GM13977 (cell line): Measurements from ENCODE around the gene TXNDC5.
"Not testable (repeated sequence)": the region's sequence is repeated elsewhere in the genome, so short reads cannot be mapped to it uniquely, and the experiment has no call there.

Experiments used
- DNase-seq: peaks from one replicate; pipeline ENCODE4 v3.0.0; 2012; ENCODE audit warnings: low spot score
- CTCF ChIP-seq: IDR thresholded peaks from 2 replicates; pipeline ENCODE4 v1.5.1; 2012; ENCODE audit warnings: mild to moderate bottlenecking, control low read depth; ENCODE audit not compliant: insufficient read depth; ENCODE audit errors: extremely low read depth, missing control alignments
- in situ Hi-C: fragments of 300-500 bp; cut with MboI; formaldehyde crosslinking; loops from one replicate; pipeline ENCODE4 v1.12.0; 2022; ENCODE audit warnings: low sequenced_read_pairs, low pct_unique_long_range_greater_than_20kb, mixed read lengths, inconsistent platforms; ENCODE audit not compliant: unreplicated experiment

The TXNDC5 gene

DNA sequence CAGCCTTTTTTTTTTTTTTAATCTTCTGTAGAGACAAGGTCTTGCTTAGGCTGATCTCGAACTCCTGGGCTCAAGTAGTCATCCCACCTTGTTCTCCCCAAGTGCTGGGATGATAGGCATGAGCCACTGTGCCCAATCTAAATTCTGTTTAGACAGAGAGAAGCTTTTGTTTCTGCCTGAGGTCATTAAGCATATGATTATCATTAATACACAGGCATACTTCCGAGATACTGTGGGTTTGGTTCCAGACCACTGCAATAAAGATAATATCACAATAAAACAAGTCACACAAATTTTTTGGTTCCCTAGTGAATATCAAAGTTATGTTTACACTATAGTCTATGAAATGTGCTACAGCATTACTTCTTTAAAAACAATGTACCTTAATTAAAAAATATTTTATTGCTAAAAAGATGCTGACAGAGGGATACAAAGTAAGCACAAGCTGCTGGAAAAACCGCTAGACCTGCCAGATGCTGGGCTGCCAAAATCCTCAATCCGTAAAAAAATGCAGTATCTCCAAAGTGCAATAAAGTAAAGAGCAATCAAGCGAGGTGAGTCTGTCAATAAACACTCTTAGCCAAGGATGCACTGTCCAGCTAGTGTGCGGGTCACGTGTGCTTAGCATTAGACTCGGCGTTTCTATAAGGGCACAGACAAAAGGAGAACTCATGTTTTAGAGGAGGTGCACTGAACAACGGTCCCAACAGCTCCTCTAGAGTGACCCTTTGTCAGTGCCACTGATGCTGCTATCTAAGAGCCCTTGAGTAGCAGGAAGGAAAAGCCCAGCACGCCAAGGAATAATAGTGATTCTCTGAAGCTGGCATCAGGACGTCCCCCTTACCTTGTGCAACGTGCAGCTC lies 16.1 kb downstream of the TXNDC5 start:
- no peak for TF ChIP-seq CTCF
- no peak for DNase-seq
- in situ Hi-C loops = loop anchor here (10.0 kb wide), 1 partner anchor 90 kb away; no protein-coding TSS in a partner anchor

- in situ Hi-C loops = loop anchor here (10.0 kb wide), 1 partner anchor 91 kb away; no protein-coding TSS in a partner anchor
- no peak for DNase-seq
- TF ChIP-seq CTCF = no peak
These were observed 17.2 kb downstream of the TXNDC5 start for GRCh38 chr6:7893342-7893741.

GRCh38 chr6:7892367-7892766 lies 18.2 kb downstream of the TXNDC5 start:
- DNase-seq = not testable (repeated sequence)
- in situ Hi-C loops = loop anchor here (10.0 kb wide), 1 partner anchor 92 kb away; no protein-coding TSS in a partner anchor

- no peak for TF ChIP-seq CTCF
- in situ Hi-C loops = loop anchor here (10.0 kb wide), 1 partner anchor 94 kb away; no protein-coding TSS in a partner anchor
- DNase-seq = no peak
These were observed 19.3 kb downstream of the TXNDC5 start for GRCh38 chr6:7891078-7891872.

DNA sequence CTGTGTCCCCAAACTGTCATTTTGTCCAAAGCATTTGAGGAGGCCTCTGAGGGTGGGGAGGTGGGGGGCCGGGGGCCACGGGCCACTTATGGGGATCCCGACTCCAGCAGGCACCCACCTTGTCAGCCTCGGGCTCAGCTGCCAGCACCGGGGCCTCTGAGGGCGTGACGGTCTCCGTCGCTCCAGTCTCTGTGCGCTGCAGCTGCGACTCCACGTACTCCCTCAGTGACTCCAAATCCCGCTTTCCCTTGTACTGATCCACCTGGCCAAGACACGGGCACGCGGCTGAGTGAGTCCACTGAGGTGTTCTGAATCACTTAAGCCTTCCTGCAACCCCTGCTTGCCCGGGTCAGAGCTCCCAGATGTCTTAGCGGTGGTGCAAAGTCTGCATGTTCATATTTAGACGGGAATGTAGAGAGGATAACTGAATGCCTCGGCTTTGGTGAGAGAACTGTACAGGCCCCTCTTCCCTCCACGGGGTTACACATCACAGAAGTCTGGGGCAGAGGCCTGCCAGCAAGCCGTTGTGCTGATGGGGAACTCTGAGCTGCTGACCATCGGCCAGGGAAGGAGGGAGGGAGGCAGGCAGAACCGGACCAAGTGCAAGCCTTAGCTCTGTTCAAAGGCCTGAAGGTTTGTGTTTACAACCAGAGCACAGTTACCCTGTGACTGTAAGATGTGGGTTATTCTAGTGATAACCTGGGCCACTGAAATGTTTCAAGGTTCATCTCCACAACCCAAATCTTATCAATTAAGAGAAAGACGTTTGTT lies 21.8 kb downstream of the TXNDC5 start:
- TF ChIP-seq CTCF = no peak
- no peak for DNase-seq
- in situ Hi-C loops = no loop called here

GRCh38 chr6:7887278-7887991 lies 23.2 kb downstream of the TXNDC5 start:
- no peak for TF ChIP-seq CTCF
- DNase-seq = no peak
- in situ Hi-C loops = no loop called here
